Prostate gland (tissue), 1 donor: ENCODE measurements around the gene FAM53C.

Experiments used
- POLR2A ChIP-seq: fragments of 450-650 bp; IDR thresholded peaks from one replicate; pipeline ENCODE4 v1.6.1; 2016; ENCODE audit warnings: antibody characterized with exemption, mild to moderate bottlenecking
- POLR2AphosphoS5 ChIP-seq: sonication (generic); formaldehyde crosslinking; IDR thresholded peaks from one replicate; pipeline ENCODE4 v1.6.1; 2017; ENCODE audit warnings: antibody characterized with exemption

DNA sequence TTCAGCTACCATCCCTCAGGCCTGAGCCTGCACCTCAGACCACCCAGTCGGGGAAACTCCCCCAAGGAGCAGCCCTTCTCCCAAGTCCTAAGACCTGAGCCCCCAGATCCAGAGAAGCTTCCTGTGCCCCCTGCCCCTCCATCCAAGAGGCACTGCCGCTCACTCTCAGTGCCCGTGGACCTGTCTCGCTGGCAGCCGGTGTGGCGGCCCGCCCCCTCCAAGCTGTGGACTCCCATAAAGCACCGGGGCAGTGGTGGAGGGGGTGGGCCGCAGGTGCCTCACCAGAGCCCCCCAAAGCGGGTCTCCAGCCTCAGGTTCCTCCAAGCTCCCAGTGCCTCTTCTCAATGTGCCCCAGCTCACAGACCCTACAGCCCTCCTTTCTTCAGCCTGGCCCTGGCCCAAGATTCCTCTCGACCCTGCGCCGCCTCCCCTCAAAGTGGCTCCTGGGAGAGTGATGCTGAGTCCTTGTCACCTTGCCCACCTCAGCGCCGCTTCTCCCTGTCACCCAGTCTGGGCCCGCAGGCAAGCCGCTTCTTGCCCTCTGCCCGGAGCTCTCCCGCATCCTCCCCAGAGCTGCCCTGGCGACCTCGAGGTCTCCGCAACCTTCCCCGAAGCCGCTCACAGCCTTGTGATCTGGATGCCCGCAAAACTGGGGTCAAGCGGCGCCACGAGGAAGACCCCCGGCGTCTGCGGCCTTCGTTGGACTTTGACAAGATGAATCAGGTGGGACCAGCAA, 7.0 kb downstream of the FAM53C start:
- TF ChIP-seq POLR2AphosphoS5: no peak
- TF ChIP-seq POLR2A: no peak
